GM23338 (cell line): ENCODE data around the gene IER5L. TPM values are rescaled to one million over a fixed set of nuclear protein-coding genes. Genes with fewer than 3 reads are reported as not detected.
A peak's percentile ranks its signal among the peaks of the same experiment; 100 is the strongest.

Experiments used
- ATAC-seq: fragments of 200-7000 bp; cut with Tn5 transposase; 3 replicates; pipeline ENCODE4 v1.9.1; 2020
- DNase-seq: peaks from one replicate; pipeline ENCODE4 v3.0.0-alpha.2; 2015; ENCODE audit warnings: low spot score
- H2AFZ ChIP-seq: fragments of 200-600 bp; sonication (generic); 2 replicates; pipeline ENCODE4 v1.8.0; 2016; ENCODE audit warnings: antibody characterized with exemption, mild to moderate bottlenecking, moderate library complexity
- H3F3A ChIP-seq: fragments of 200-600 bp; sonication (generic); replicated peaks from 2 replicates; pipeline ENCODE4 v1.8.0; 2017; ENCODE audit warnings: antibody characterized with exemption, mixed run types, low read depth
- H3K27ac ChIP-seq: fragments of 200-600 bp; sonication (generic); 2 replicates; pipeline ENCODE4 v1.6.1; 2016; ENCODE audit warnings: low read depth
- H3K27me3 ChIP-seq: fragments of 200-600 bp; sonication (generic); 2 replicates; pipeline ENCODE4 v1.8.0; 2016; ENCODE audit warnings: mild to moderate bottlenecking, mixed run types, moderate library complexity; ENCODE audit not compliant: insufficient read depth
- H3K36me3 ChIP-seq: fragments of 200-600 bp; sonication (generic); 2 replicates; pipeline ENCODE4 v1.8.0; 2016; ENCODE audit warnings: mild to moderate bottlenecking; ENCODE audit not compliant: insufficient read depth
- H3K4me1 ChIP-seq: fragments of 200-600 bp; sonication (generic); 2 replicates; pipeline ENCODE4 v1.8.0; 2016; ENCODE audit warnings: mild to moderate bottlenecking, moderate library complexity; ENCODE audit not compliant: insufficient read depth
- H3K4me2 ChIP-seq: fragments of 200-600 bp; sonication (generic); 2 replicates; pipeline ENCODE4 v1.7.1; 2017; ENCODE audit warnings: mixed run types
- H3K4me3 ChIP-seq: fragments of 200-600 bp; sonication (generic); 2 replicates; pipeline ENCODE4 v1.6.1; 2016; ENCODE audit warnings: mixed run types
- H3K79me2 ChIP-seq: fragments of 200-600 bp; sonication (generic); replicated peaks from 2 replicates; pipeline ENCODE4 v1.8.0; 2017; ENCODE audit warnings: mild to moderate bottlenecking; ENCODE audit not compliant: insufficient read depth
- H3K9me2 ChIP-seq: fragments of 200-600 bp; sonication (generic); 2 replicates; pipeline ENCODE4 v1.8.0; 2017; ENCODE audit not compliant: insufficient read depth
- H4K20me1 ChIP-seq: fragments of 200-600 bp; sonication (generic); replicated peaks from 2 replicates; pipeline ENCODE4 v1.8.0; 2017; ENCODE audit warnings: mild to moderate bottlenecking; ENCODE audit not compliant: insufficient read depth
- H3K27ac Mint-ChIP-seq: 2 replicates; pipeline ENCODE4 v1.8.0; 2020; ENCODE audit warnings: inconsistent platforms, mild to moderate bottlenecking, moderate library complexity, mixed read lengths
- H3K27me3 Mint-ChIP-seq: 3 replicates; pipeline ENCODE4 v1.8.0; 2022; ENCODE audit warnings: low read depth, mild to moderate bottlenecking, moderate library complexity, mixed read lengths, inconsistent platforms; ENCODE audit not compliant: insufficient read depth, poor library complexity
- H3K36me3 Mint-ChIP-seq: 3 replicates; pipeline ENCODE4 v1.8.0; 2021; ENCODE audit warnings: low read depth, mild to moderate bottlenecking, inconsistent platforms, moderate library complexity, mixed read lengths
- H3K4me1 Mint-ChIP-seq: 3 replicates; pipeline ENCODE4 v1.8.0; 2020; ENCODE audit warnings: mild to moderate bottlenecking, inconsistent platforms, mixed read lengths
- H3K4me3 Mint-ChIP-seq: 3 replicates; pipeline ENCODE4 v1.8.0; 2021; ENCODE audit warnings: moderate library complexity, mild to moderate bottlenecking, inconsistent platforms, mixed read lengths
- H3K9me3 Mint-ChIP-seq: 3 replicates; pipeline ENCODE4 v1.8.0; 2020; ENCODE audit warnings: moderate library complexity, mild to moderate bottlenecking, inconsistent platforms, mixed read lengths
- CREB1 ChIP-seq: fragments of 250-450 bp; sonication (Bioruptor Pico); IDR thresholded peaks from 2 replicates; pipeline ENCODE4 v1.5.0; 2020; ENCODE audit warnings: low read depth, mild to moderate bottlenecking, moderate library complexity
- CTCF ChIP-seq, 2 experiments: fragments of 200-600 bp in 1 of 2; sonication (generic) in 1 of 2; conservative IDR thresholded peaks; 2 replicates each; pipeline versions ENCODE4 v1.5.1 to v1.6.1; 2016 to 2017; ENCODE audit warnings: antibody characterized with exemption in 2 of 2, low read depth in 2 of 2, mild to moderate bottlenecking in 2 of 2, moderate library complexity in 1 of 2
- ETS1 ChIP-seq: IDR thresholded peaks from 2 replicates; pipeline ENCODE4 v1.6.1; 2016; ENCODE audit warnings: antibody characterized with exemption
- EZH2 ChIP-seq: fragments of 200-600 bp; sonication (generic); IDR thresholded peaks from one replicate; pipeline ENCODE4 v1.8.0; 2017; ENCODE audit warnings: antibody characterized with exemption, mild to moderate bottlenecking, low read depth; ENCODE audit not compliant: unreplicated experiment
- EZH2phosphoT487 ChIP-seq: fragments of 200-600 bp; sonication (generic); IDR thresholded peaks from one replicate; pipeline ENCODE4 v1.8.1; 2018; ENCODE audit warnings: antibody characterized with exemption; ENCODE audit not compliant: unreplicated experiment
- JUNB ChIP-seq: IDR thresholded peaks from one replicate; pipeline ENCODE4 v1.6.1; 2016; ENCODE audit warnings: antibody characterized with exemption; ENCODE audit not compliant: unreplicated experiment
- NANOG ChIP-seq: IDR thresholded peaks from 2 replicates; pipeline ENCODE4 v1.6.1; 2016; ENCODE audit warnings: antibody characterized with exemption, borderline replicate concordance
- POLR2AphosphoS5 ChIP-seq: IDR thresholded peaks from 2 replicates; pipeline ENCODE4 v1.6.1; 2016; ENCODE audit warnings: antibody characterized with exemption, low read depth
- REST ChIP-seq: IDR thresholded peaks from one replicate; pipeline ENCODE4 v1.6.1; 2018; ENCODE audit warnings: antibody characterized with exemption; ENCODE audit not compliant: unreplicated experiment
- STAT1 ChIP-seq: IDR thresholded peaks from one replicate; pipeline ENCODE4 v1.6.1; 2016; ENCODE audit warnings: antibody characterized with exemption; ENCODE audit not compliant: unreplicated experiment
- ZNF114 ChIP-seq: fragments of 250-450 bp; sonication (Bioruptor Pico); IDR thresholded peaks from 2 replicates; pipeline ENCODE4 v1.5.0; 2020; ENCODE audit warnings: mild to moderate bottlenecking, moderate library complexity
- ZNF331 ChIP-seq: fragments of 250-450 bp; sonication (Bioruptor Pico); IDR thresholded peaks from 2 replicates; pipeline ENCODE4 v1.5.0; 2020; ENCODE audit warnings: low read depth, mild to moderate bottlenecking, moderate library complexity
- ZNF462 ChIP-seq: fragments of 250-450 bp; sonication (Bioruptor Pico); IDR thresholded peaks from 2 replicates; pipeline ENCODE4 v1.5.0; 2020; ENCODE audit warnings: mild to moderate bottlenecking, moderate library complexity
- polyA plus RNA-seq: library from polyadenylated mRNA; unstranded; fragments of >200 nt; fragmentation: Nextera tagmentation; extraction: Ambion mirVana; gene quantifications from 2 replicates; pipeline ENCODE4 v1.2.1, GENCODE V29; 2016
- total RNA-seq: library from RNA; depleted of rRNA; stranded (reverse); fragments of >200 nt; shearing (Covaris generic); gene quantifications from 2 replicates; pipeline ENCODE4 v1.2.3, GENCODE V29; 2014

Gene IER5L
- total and polyA plus RNA-seq, 2 experiments from 2014 or later, result 0.19 to 0.90 TPM

GRCh38 chr9:129193655-129194054 is 15.6 kb upstream of the IER5L start:
- ATAC-seq (peak; percentile 29), DNase-seq (no peak)
- TF ChIP-seq ZNF331 (CRISPR knock-in tag), result no peak
- no peak for TF ChIP-seq ETS1
- TF ChIP-seq EZH2phosphoT487, result no peak
- no peak for TF ChIP-seq NANOG
- no peak for TF ChIP-seq ZNF114 (CRISPR knock-in tag)
- TF ChIP-seq EZH2, result no peak
- no peak for TF ChIP-seq REST
- TF ChIP-seq CREB1 (CRISPR knock-in tag), result no peak
- TF ChIP-seq STAT1, result no peak
- TF ChIP-seq CTCF (conservative IDR thresholded peaks at IDR 0.05; ENCODE audit: low read depth in 2 of 2), result no peak
- TF ChIP-seq ZNF462 (CRISPR knock-in tag), result no peak
- no peak for TF ChIP-seq JUNB
- no peak for TF ChIP-seq POLR2AphosphoS5
- no peaks in the 10 kb centered on the region for H4K20me1 ChIP-seq
- H3K4me2 ChIP-seq, result no peak overlapping the region
- no peaks in the 10 kb centered on the region for H3K9me2 ChIP-seq
- peaks cover 8% of the 10 kb centered on the region; the same call in 2 of the 3 replicates for H3K9me3 Mint-ChIP-seq
- no peak overlapping the region for H3K4me3 ChIP-seq
- peaks cover 33% of the 10 kb centered on the region for H3K27me3 Mint-ChIP-seq
- peaks cover 4% of the 10 kb centered on the region; the same call in 1 of the 2 replicates for H3K4me1 ChIP-seq
- H3K27ac ChIP-seq, result no peak overlapping the region
- H3K4me1 Mint-ChIP-seq, result peaks cover 13% of the 10 kb centered on the region
- no peaks in the 10 kb centered on the region for H3F3A ChIP-seq
- H3K36me3 ChIP-seq, result no peaks in the 10 kb centered on the region
- no peaks in the 10 kb centered on the region for H3K79me2 ChIP-seq
- H3K27me3 ChIP-seq, result peaks cover 26% of the 10 kb centered on the region
- no peak overlapping the region for H3K4me3 Mint-ChIP-seq
- H2AFZ ChIP-seq, result no peak overlapping the region; the same call in 1 of the 2 replicates
- peaks cover 3% of the 10 kb centered on the region for H3K36me3 Mint-ChIP-seq
- H3K27ac Mint-ChIP-seq, result no peak overlapping the region
